ENCODE measurements around the gene NXF1. TPM values are rescaled to one million over a fixed set of nuclear protein-coding genes. Genes with fewer than 3 reads are reported as not detected.
"Not testable (repeated sequence)": the region's sequence is repeated elsewhere in the genome, so short reads cannot be mapped to it uniquely, and the experiment has no call there.

The NXF1 gene
- total RNA-seq, 4 donors from 2014 or later, result 88.1 to 156 (median 115) TPM

DNA sequence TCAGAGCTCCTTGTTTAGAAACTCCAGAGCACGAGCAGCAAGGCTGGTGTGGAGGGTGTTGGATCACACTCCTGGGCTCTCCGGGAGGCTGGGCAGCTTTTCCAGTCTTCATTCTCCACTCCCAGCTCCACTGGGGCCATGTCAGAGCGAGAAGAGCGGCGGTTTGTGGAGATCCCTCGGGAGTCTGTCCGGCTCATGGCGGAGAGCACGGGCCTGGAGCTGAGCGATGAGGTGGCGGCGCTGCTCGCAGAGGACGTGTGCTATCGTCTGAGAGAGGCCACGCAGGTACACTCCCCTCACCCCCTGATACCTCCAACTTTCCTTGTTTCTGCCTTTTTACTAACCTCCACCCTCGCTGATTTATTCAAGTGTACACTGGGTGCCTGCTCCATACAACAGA, 29.6 kb downstream of the NXF1 start:
- H3K4me1 ChIP-seq, result peaks cover 18% of the 10 kb centered on the region
- no peaks in the 10 kb centered on the region for H3K9me3 ChIP-seq
- no peak overlapping the region for H3K4me3 ChIP-seq
- no peak overlapping the region for H3K27ac ChIP-seq
- WGBS, result 92% methylated on average over 17 of the region's 17 CpGs
- TF ChIP-seq POLR2AphosphoS5 (IDR thresholded peaks at IDR 0.05) (no peak), POLR2A (IDR thresholded peaks at IDR 0.05) (no peak), EP300 (IDR thresholded peaks at IDR 0.05) (no peak)
- TF ChIP-seq, protein P1, sequence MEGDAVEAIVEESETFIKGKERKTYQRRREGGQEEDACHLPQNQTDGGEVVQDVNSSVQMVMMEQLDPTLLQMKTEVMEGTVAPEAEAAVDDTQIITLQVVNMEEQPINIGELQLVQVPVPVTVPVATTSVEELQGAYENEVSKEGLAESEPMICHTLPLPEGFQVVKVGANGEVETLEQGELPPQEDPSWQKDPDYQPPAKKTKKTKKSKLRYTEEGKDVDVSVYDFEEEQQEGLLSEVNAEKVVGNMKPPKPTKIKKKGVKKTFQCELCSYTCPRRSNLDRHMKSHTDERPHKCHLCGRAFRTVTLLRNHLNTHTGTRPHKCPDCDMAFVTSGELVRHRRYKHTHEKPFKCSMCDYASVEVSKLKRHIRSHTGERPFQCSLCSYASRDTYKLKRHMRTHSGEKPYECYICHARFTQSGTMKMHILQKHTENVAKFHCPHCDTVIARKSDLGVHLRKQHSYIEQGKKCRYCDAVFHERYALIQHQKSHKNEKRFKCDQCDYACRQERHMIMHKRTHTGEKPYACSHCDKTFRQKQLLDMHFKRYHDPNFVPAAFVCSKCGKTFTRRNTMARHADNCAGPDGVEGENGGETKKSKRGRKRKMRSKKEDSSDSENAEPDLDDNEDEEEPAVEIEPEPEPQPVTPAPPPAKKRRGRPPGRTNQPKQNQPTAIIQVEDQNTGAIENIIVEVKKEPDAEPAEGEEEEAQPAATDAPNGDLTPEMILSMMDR (IDR thresholded peaks at IDR 0.05), result no peak
- H3K27me3 ChIP-seq, result no peaks in the 10 kb centered on the region
- H3K36me3 ChIP-seq, result peaks cover 48% of the 10 kb centered on the region
- no peak for DNase-seq (ENCODE audit: low spot score in 2 of 2)

DNA sequence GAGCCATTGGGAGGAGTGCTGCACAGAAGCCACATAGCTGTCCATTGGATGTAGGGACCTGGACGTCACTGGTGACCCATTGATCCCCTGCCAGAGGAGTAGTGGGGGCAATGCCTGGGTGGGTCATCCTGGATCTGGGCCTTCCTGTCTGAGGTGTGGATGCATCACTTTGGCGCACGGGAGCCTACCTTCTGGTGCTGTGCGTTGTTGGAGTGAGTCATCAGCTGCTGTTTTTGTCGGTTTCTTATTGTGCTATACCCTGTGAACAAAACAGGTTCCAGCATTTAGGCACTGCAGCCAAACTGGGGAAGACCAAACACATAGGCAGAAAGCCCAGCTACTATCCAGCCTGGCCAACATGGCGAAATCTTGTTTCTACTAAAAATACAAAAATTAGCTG, 30.8 kb downstream of the NXF1 start:
- no peak for DNase-seq (ENCODE audit: low spot score in 2 of 2)
- WGBS, result 79% methylated on average over 6 of the region's 6 CpGs
- H3K27ac ChIP-seq, result no peak overlapping the region

DNA sequence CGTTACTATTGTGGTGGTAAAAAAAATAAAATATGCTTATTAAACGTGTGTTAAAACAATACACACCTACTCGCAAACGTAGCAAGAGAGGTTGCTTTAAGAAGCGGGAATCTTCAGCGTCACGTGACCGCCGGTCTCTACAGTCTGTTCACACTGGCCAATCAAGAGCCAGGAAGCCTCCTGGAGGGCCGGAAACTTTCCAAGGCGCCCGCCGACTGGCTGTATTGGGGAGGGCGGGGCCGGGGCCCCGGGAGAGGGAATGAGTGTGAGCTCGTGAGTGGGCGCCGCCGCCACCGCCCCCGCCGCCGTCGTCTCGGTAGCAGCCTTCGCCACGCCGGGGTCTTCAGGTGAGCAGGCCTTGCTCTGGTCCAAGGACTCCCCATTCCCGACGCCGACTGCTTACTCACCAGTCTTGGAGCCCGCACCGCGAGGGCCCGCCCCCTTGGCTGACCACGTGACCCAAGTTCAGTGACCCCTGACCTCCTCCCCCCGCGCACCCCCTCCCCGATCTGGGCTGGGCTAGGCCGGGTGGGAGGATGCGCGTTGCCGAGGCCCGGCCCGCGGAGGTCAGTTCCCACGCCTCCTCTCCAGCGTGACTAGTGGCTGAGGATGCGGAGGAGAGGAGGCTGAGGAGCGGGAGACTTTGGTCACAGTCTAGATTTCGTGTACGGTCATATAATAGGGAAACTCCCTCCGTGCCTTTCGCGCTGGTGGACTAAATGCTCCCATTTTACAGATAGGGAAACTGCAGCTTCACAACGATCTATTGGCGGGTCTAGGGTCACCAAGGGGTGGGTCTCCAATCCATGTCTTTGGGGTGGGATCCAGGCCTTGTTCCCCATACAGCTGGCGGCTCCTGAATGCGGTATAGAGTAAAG, 33.9 kb downstream of the NXF1 start, which contains the start of gene TAF6L:
TSS of gene TAF6L (plus strand) at position 253 of the 878 bp plus-strand sequence. CDS start 4,388 bp downstream, outside the sequence.
- 5% methylated on average over 39 of the region's 60 CpGs for WGBS
- no peaks in the 10 kb centered on the region for H3K9me3 ChIP-seq
- peak; percentile 99 for DNase-seq (ENCODE audit: low spot score in 2 of 2)
- no peaks in the 10 kb centered on the region for H3K27me3 ChIP-seq
- H3K27ac ChIP-seq, result peak within 1 kb of the TSS; percentile 96
- peak within 1 kb of the TSS; percentile 66 for H3K4me3 ChIP-seq
- H3K4me1 ChIP-seq, result peaks cover 26% of the 10 kb centered on the region
- peaks cover 26% of the 10 kb centered on the region for H3K36me3 ChIP-seq
- TF ChIP-seq POLR2AphosphoS5 (IDR thresholded peaks at IDR 0.05) (peak in 2 of 3 donors; percentile 49 to 91), POLR2A (IDR thresholded peaks at IDR 0.05) (peak; percentile 4 to 8), EP300 (IDR thresholded peaks at IDR 0.05) (no peak)
- TF ChIP-seq, protein P1 (IDR thresholded peaks at IDR 0.05), result no peak

More for the DNA sequence above, 30.8 kb downstream of the NXF1 start:
- no peaks in the 10 kb centered on the region for H3K9me3 ChIP-seq
- peaks cover 37% of the 10 kb centered on the region for H3K36me3 ChIP-seq
- TF ChIP-seq EP300 (IDR thresholded peaks at IDR 0.05) (no peak), POLR2A (IDR thresholded peaks at IDR 0.05) (no peak), POLR2AphosphoS5 (IDR thresholded peaks at IDR 0.05) (no peak)
- TF ChIP-seq, protein P1 (IDR thresholded peaks at IDR 0.05), result no peak
- peaks cover 26% of the 10 kb centered on the region for H3K4me1 ChIP-seq
- H3K27me3 ChIP-seq, result no peaks in the 10 kb centered on the region
- H3K4me3 ChIP-seq, result no peak overlapping the region

DNA sequence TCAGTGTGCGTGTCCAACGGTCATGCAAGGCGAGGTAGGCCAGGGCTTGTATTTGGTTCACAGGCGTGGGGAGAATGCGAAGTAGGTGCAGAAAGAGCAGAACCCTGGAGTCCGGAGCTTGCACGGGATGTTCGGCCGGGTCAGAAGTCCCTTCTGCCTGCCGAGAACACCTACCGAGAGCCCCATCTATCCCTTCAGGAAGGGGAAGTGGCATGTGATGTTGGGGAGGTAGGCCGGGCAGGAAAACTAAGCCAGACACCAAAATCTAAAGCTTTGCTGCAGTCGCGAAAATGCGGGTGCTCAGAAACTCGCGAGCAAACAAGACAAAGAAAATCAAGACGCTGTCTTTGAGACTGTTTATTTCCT, 34.5 kb downstream of the NXF1 start:
- no peaks in the 10 kb centered on the region for H3K9me3 ChIP-seq
- no peaks in the 10 kb centered on the region for H3K27me3 ChIP-seq
- H3K27ac ChIP-seq, result peak overlapping the region; percentile 96
- TF ChIP-seq POLR2AphosphoS5 (IDR thresholded peaks at IDR 0.05), result no peak
- no peak for TF ChIP-seq EP300 (IDR thresholded peaks at IDR 0.05)
- TF ChIP-seq, protein P1 (IDR thresholded peaks at IDR 0.05), result no peak
- no peak for TF ChIP-seq POLR2A (IDR thresholded peaks at IDR 0.05)
- peaks cover 26% of the 10 kb centered on the region for H3K36me3 ChIP-seq
- peak in 1 of 2 donors; percentile 69 for DNase-seq (ENCODE audit: low spot score in 2 of 2)
- 2% methylated on average over 18 of the region's 18 CpGs for WGBS
- H3K4me1 ChIP-seq, result peaks cover 26% of the 10 kb centered on the region
- peak overlapping the region; percentile 66 for H3K4me3 ChIP-seq

DNA sequence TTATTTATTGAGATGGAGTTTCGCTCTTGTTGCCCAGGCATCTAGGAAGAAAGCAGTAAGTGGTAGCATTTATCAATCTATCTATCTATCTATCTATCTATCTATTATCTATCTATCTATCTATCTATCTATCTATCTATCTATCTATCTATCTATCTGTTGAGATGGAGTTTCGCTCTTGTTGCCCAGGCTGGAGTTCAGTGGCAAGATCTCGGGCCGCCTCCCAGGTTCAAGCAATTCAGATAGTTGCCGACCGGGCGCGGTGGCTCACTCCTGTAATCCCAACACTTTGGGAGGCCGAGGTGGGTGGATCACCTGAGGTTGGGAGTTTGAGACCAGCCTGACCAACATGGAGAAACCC, 44.4 kb downstream of the NXF1 start:
- Histone ChIP-seq H3K4me3 (peak overlapping the region; percentile 85), H3K27ac (peak overlapping the region; percentile 89), H3K36me3 (peaks cover 14% of the 10 kb centered on the region), H3K4me1 (peaks cover 24% of the 10 kb centered on the region)
- DNase-seq (ENCODE audit: low spot score in 2 of 2); H3K27me3 ChIP-seq; H3K9me3 ChIP-seq: not testable (repeated sequence)
- 28% methylated on average over 9 of the region's 9 CpGs for WGBS
